Lower leg skin (tissue), 4 donors: ENCODE results near the gene SSH2. TPM values are rescaled to one million over a fixed set of nuclear protein-coding genes. Genes with fewer than 3 reads are reported as not detected.

Experiments
- DNase-seq, 2 donors: peaks; one replicate each; pipeline ENCODE4 v3.0.0-alpha.2; 2019; ENCODE audit warnings: low spot score in 2 of 2
- H3K4me3 ChIP-seq: fragments of 200-600 bp; sonication (generic); 2 replicates; pipeline ENCODE4 v1.5.1; 2017; ENCODE audit warnings: mild to moderate bottlenecking, low read depth; ENCODE audit not compliant: poor library complexity, severe bottlenecking
- POLR2A ChIP-seq, 2 donors: fragments of 450-650 bp; IDR thresholded peaks; one replicate each; pipeline ENCODE4 v1.6.1; 2016 to 2017; ENCODE audit warnings: antibody characterized with exemption in 2 of 2, mild to moderate bottlenecking in 1 of 2, moderate library complexity in 1 of 2
- WGBS, 2 donors: methylation state at CpG; one replicate each; pipeline ENCODE4 v1.1.5; 2018; 5-methylcytosine and 5-hydroxymethylcytosine counted together
- intact Hi-C: fragments of 100-400 bp; cut with DNase I; formaldehyde crosslinking; loops from one replicate; pipeline ENCODE4 v1.15.0; 2023; ENCODE audit warnings: low total_unique reads
- total RNA-seq, 4 donors: library from RNA; depleted of rRNA; stranded (reverse); fragments of >200 nt; gene quantifications; one replicate each; pipeline ENCODE4 v1.1.0, GENCODE V29; 2016
- TF ChIP-seq, protein P1 (sequence below), 3 donors: fragments of 450-650 bp; IDR thresholded peaks; one replicate each; pipeline ENCODE4 v1.5.1; 2016; ENCODE audit warnings: antibody characterized with exemption in 3 of 3, mild to moderate bottlenecking in 3 of 3, moderate library complexity in 2 of 3

The SSH2 gene
- total RNA-seq, 4 donors from 2014 or later: 10.0 to 20.3 (median 15.3) TPM

GRCh38 chr17:29693751-29694150 lies 236.3 kb downstream of the SSH2 start:
- TF ChIP-seq POLR2A (IDR thresholded peaks at IDR 0.05): no peak
- TF ChIP-seq, protein P1, sequence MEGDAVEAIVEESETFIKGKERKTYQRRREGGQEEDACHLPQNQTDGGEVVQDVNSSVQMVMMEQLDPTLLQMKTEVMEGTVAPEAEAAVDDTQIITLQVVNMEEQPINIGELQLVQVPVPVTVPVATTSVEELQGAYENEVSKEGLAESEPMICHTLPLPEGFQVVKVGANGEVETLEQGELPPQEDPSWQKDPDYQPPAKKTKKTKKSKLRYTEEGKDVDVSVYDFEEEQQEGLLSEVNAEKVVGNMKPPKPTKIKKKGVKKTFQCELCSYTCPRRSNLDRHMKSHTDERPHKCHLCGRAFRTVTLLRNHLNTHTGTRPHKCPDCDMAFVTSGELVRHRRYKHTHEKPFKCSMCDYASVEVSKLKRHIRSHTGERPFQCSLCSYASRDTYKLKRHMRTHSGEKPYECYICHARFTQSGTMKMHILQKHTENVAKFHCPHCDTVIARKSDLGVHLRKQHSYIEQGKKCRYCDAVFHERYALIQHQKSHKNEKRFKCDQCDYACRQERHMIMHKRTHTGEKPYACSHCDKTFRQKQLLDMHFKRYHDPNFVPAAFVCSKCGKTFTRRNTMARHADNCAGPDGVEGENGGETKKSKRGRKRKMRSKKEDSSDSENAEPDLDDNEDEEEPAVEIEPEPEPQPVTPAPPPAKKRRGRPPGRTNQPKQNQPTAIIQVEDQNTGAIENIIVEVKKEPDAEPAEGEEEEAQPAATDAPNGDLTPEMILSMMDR (IDR thresholded peaks at IDR 0.05): no peak
- 82 to 87% methylated on average over 3 of the region's 3 CpGs for WGBS, 2 donors
- H3K4me3 ChIP-seq: no peak overlapping the region
- intact Hi-C loops: no loop called here
- no peak for DNase-seq

DNA sequence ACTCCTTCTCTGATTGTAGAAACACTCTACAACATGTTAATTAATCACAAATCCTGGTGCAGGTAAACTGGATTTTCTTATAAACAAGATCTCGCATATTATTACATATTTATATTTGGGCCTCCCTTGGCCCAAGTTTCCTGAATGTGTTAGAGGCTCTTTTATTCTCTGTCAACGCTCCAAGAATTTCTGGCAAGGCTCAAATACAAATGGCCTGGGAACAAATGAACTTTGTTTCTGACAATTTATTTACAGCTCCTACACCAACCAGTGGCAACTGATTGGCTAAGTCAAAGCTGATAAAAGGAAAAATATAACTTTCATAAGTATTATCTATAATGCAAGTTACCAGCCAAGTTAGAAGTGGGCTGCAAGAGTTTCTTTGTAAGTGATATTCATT lies 242.4 kb downstream of the SSH2 start:
- intact Hi-C loops: no loop called here
- no peak for DNase-seq
- TF ChIP-seq, protein P1 (IDR thresholded peaks at IDR 0.05): no peak
- no peak for TF ChIP-seq POLR2A (IDR thresholded peaks at IDR 0.05)
- no peak overlapping the region for H3K4me3 ChIP-seq
- WGBS, 2 donors: 37% methylated on average over 2 of the region's 2 CpGs

DNA sequence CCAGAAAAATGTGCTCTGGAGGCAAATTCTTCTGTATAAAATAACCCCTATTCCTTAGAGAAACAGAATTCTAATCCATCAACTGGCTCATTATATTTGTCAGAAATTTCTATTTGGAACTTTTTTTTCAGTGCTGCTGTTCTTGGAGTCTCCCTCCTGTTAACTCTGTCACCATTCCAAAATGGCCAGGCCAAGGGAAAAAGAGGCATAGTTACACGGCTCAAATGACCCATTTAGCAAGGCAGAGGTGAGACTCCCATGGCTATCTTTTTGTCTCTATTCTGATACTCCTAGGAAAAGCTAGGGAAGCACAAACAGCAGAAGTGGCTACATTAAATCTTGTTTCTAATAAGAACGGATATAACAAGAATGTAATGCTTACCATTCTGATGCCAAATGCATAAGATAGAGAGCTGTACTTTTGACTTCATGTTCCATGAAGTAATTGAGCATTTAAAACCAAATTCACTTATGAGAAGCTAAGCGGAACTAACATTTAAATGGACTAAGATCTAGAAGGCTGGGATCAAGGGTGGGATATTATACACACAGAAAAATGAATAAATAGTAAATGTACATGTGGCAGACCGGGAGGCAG lies 242.9 kb downstream of the SSH2 start:
- TF ChIP-seq, protein P1 (IDR thresholded peaks at IDR 0.05): no peak
- no peak for TF ChIP-seq POLR2A (IDR thresholded peaks at IDR 0.05)
- no peak overlapping the region for H3K4me3 ChIP-seq
- WGBS, 2 donors: 74 to 75% methylated on average over 4 of the region's 4 CpGs
- no peak for DNase-seq
- intact Hi-C loops: no loop called here

- TF ChIP-seq POLR2A (IDR thresholded peaks at IDR 0.05): no peak
- TF ChIP-seq, protein P1 (IDR thresholded peaks at IDR 0.05): no peak
- DNase-seq: no peak
- H3K4me3 ChIP-seq: no peak overlapping the region
- 81 to 83% methylated on average over 1 of the region's 1 CpG for WGBS, 2 donors
- intact Hi-C loops: no loop called here
Measured at GRCh38 chr17:29683481-29683880, 246.5 kb downstream of the SSH2 start.

DNA sequence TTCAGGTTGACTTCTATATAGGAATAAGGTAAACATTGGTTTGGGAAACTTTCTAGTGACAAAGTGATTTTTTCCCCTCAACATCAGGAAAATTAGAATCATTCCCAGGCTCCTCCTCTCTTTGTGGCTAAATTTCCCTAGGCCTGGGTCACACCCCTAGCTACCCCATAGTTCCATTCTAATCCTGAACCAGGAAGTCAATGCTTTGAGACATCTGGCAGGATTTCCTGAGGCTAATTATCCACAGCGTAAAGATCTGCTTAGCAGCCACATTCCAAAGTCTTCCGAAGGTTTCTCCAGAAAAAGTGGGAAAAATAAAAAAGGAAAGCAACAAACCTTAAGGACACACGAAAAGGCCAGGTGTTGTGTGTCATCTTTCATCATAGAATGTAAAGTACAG lies 247.0 kb downstream of the SSH2 start:
- intact Hi-C loops: no loop called here
- 31 to 39% methylated on average over 3 of the region's 3 CpGs for WGBS, 2 donors
- no peak for DNase-seq
- no peak overlapping the region for H3K4me3 ChIP-seq
- TF ChIP-seq, protein P1 (IDR thresholded peaks at IDR 0.05): no peak
- TF ChIP-seq POLR2A (IDR thresholded peaks at IDR 0.05): no peak

GRCh38 chr17:29682054-29682453 lies 248.0 kb downstream of the SSH2 start:
- intact Hi-C loops: no loop called here
- TF ChIP-seq POLR2A (IDR thresholded peaks at IDR 0.05): no peak
- no peak overlapping the region for H3K4me3 ChIP-seq
- DNase-seq: no peak
- 71 to 80% methylated on average over 2 of the region's 2 CpGs for WGBS, 2 donors
